ENCODE results near the gene MMP17.

GRCh38 chr12:131827961-131828534 is at the start of gene MMP17:
- TF ChIP-seq, protein P1, sequence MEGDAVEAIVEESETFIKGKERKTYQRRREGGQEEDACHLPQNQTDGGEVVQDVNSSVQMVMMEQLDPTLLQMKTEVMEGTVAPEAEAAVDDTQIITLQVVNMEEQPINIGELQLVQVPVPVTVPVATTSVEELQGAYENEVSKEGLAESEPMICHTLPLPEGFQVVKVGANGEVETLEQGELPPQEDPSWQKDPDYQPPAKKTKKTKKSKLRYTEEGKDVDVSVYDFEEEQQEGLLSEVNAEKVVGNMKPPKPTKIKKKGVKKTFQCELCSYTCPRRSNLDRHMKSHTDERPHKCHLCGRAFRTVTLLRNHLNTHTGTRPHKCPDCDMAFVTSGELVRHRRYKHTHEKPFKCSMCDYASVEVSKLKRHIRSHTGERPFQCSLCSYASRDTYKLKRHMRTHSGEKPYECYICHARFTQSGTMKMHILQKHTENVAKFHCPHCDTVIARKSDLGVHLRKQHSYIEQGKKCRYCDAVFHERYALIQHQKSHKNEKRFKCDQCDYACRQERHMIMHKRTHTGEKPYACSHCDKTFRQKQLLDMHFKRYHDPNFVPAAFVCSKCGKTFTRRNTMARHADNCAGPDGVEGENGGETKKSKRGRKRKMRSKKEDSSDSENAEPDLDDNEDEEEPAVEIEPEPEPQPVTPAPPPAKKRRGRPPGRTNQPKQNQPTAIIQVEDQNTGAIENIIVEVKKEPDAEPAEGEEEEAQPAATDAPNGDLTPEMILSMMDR (IDR thresholded peaks at IDR 0.05; ENCODE audit: low read length) = no peak
- TF ChIP-seq EZH2 (optimal IDR thresholded peaks at IDR 0.05; ENCODE audit: low read depth, low read length) (no peak), EZH2phosphoT487 (IDR thresholded peaks at IDR 0.05; ENCODE audit: low read length) (no peak)
